ENCODE results near the gene SIGLEC11. TPM values are rescaled to one million over a fixed set of nuclear protein-coding genes. Genes with fewer than 3 reads are reported as not detected.

SIGLEC11 gene
- total and polyA plus RNA-seq, 4 donors: 0.49 to 8.9 (median 3.3) TPM

DNA sequence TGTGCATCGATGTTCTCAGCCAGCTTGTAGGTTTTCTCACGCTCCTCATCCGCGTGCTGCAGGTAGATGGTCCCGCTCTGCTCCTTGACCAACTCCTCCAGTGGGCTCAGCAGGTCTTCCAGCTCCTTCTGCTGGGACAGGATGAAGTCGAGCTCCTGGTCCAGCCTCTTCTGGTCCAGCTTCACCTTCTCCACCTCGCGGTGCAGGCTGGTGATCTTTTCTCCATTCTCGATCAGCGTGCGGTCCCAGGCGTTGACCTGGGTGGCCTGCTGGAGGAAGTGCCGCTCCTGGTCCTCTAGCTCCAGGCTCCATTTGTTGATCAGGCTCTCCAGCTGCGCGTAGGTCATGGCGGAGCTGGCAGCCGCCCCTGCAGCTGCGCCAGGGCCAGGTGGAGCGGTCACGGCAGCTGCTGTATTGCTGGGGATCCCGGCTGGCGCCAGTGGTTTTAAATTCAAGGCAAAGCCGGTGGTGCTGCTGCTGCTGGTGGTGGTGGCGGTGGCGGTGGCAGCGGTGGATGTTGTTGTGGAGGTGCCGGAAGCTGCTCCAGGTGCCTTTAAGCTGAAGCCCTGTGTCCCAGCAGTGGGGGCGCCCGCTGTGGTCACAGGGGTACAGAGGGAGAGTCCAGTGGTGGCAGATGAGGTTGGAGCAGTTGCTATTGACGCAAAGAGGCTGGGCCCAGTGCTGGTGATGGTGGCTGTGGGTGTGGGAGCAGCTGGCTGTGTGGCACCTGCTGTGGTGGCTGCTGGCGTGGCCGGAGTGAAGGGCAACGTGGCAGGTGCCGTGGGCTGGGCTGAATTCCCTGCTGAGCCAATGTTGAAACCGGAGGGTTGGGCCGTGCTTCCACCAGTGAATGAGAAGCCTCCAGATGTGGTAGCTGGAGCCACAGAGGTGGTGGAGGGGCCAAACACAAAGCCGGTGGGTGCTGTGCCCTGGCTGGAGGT lies 52.2 kb downstream of the SIGLEC11 start:
- 97% methylated on average over 37 of the region's 37 CpGs for WGBS
- peaks cover 4 to 34% (median 14%) of the 10 kb centered on the region in 4 donors for H3K36me3 ChIP-seq (ENCODE audit: control insufficient read depth in 4 of 4, insufficient read depth in 3 of 4, low read depth in 1 of 4, low read length in 3 of 4)

DNA sequence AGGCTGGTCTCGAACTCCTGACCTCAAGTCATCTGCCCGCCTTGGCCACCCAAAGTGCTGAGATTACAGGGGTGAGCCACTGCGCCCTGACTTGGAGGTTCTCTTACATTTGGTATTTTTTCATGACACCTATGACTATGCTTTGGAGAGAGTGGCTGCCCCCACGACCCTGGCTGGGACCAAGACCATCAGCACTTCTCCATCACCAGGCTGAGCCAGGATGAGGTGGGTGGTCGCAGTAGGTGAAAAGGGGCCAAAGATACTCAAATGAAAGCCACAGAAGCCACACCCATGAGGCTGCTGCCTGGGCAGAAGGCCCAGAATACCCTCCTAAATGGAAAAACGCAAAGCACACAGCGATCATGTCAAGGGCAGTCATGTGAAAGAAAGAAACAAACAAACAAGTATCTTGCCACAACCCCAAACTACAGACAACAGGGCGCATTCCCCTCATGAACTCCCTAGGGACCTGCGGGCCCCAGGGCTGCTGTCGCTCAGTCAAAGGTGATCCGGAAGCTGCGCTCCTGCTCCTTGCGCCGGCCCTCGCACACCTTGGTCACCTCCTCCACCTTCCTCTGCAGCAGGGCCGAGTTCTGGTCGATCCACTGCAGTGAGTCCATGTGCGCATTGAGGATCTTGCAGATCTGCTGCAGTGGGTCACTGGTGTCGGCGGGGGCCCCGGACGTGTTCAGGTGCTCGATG lies 53.1 kb downstream of the SIGLEC11 start:
- 97% methylated on average over 23 of the region's 23 CpGs for WGBS
- Histone ChIP-seq H3K27me3 (ENCODE audit: control insufficient read depth in 4 of 4, insufficient read depth in 4 of 4, low read length in 3 of 4) (no peaks in the 10 kb centered on the region), H3K36me3 (ENCODE audit: control insufficient read depth in 4 of 4, insufficient read depth in 3 of 4, low read depth in 1 of 4, low read length in 3 of 4) (peaks cover 4 to 34% (median 14%) of the 10 kb centered on the region in 4 donors), H3K27ac (ENCODE audit: low read depth in 1 of 2, low read length in 2 of 2) (no peak overlapping the region), H3K4me1 (ENCODE audit: control insufficient read depth in 4 of 4, insufficient read depth in 4 of 4, low read length in 3 of 4) (peaks cover 0 to 9% (median 4%) of the 10 kb centered on the region in 4 donors), H3K4me3 (ENCODE audit: low read depth in 1 of 3, low read length in 3 of 3) (no peak overlapping the region), H3K9ac (ENCODE audit: low read depth in 1 of 2, low read length in 2 of 2) (no peak overlapping the region), H3K9me3 (ENCODE audit: control insufficient read depth in 4 of 4, low read length in 3 of 4) (no peaks in the 10 kb centered on the region)
- no peak for TF ChIP-seq EGR1 (IDR thresholded peaks at IDR 0.05; ENCODE audit: low read depth in 2 of 2)
- no peak for TF ChIP-seq RXRA (IDR thresholded peaks at IDR 0.05)
- TF ChIP-seq SP1 (IDR thresholded peaks at IDR 0.05): no peak
- TF ChIP-seq, protein P1, sequence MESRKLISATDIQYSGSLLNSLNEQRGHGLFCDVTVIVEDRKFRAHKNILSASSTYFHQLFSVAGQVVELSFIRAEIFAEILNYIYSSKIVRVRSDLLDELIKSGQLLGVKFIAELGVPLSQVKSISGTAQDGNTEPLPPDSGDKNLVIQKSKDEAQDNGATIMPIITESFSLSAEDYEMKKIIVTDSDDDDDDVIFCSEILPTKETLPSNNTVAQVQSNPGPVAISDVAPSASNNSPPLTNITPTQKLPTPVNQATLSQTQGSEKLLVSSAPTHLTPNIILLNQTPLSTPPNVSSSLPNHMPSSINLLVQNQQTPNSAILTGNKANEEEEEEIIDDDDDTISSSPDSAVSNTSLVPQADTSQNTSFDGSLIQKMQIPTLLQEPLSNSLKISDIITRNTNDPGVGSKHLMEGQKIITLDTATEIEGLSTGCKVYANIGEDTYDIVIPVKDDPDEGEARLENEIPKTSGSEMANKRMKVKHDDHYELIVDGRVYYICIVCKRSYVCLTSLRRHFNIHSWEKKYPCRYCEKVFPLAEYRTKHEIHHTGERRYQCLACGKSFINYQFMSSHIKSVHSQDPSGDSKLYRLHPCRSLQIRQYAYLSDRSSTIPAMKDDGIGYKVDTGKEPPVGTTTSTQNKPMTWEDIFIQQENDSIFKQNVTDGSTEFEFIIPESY (IDR thresholded peaks at IDR 0.05): no peak
- no peak for TF ChIP-seq NR2F2 (IDR thresholded peaks at IDR 0.05)
- no peak for TF ChIP-seq HNF4A (conservative IDR thresholded peaks at IDR 0.05)
- TF ChIP-seq GABPA (IDR thresholded peaks at IDR 0.05 in 1 of 2, conservative IDR thresholded peaks at IDR 0.05 in 1 of 2): no peak
- no peak for TF ChIP-seq FOXA2 (IDR thresholded peaks at IDR 0.05)
- DNase-seq (ENCODE audit: low spot score): no peak

More for the DNA sequence above, 52.2 kb downstream of the SIGLEC11 start:
- Histone ChIP-seq H3K27me3 (ENCODE audit: control insufficient read depth in 4 of 4, insufficient read depth in 4 of 4, low read length in 3 of 4) (no peaks in the 10 kb centered on the region), H3K4me3 (ENCODE audit: low read depth in 1 of 3, low read length in 3 of 3) (no peak overlapping the region), H3K27ac (ENCODE audit: low read depth in 1 of 2, low read length in 2 of 2) (no peak overlapping the region), H3K9ac (ENCODE audit: low read depth in 1 of 2, low read length in 2 of 2) (no peak overlapping the region), H3K9me3 (ENCODE audit: control insufficient read depth in 4 of 4, low read length in 3 of 4) (no peaks in the 10 kb centered on the region), H3K4me1 (ENCODE audit: control insufficient read depth in 4 of 4, insufficient read depth in 4 of 4, low read length in 3 of 4) (peaks cover 0 to 11% (median 4%) of the 10 kb centered on the region in 4 donors)
- DNase-seq (ENCODE audit: low spot score): no peak
- TF ChIP-seq EGR1 (IDR thresholded peaks at IDR 0.05; ENCODE audit: low read depth in 2 of 2) (no peak), JUND (IDR thresholded peaks at IDR 0.05) (no peak), FOXA1 (IDR thresholded peaks at IDR 0.05) (no peak), HNF4G (IDR thresholded peaks at IDR 0.05) (no peak), YY1 (IDR thresholded peaks at IDR 0.05) (no peak)
- TF ChIP-seq, protein P2, sequence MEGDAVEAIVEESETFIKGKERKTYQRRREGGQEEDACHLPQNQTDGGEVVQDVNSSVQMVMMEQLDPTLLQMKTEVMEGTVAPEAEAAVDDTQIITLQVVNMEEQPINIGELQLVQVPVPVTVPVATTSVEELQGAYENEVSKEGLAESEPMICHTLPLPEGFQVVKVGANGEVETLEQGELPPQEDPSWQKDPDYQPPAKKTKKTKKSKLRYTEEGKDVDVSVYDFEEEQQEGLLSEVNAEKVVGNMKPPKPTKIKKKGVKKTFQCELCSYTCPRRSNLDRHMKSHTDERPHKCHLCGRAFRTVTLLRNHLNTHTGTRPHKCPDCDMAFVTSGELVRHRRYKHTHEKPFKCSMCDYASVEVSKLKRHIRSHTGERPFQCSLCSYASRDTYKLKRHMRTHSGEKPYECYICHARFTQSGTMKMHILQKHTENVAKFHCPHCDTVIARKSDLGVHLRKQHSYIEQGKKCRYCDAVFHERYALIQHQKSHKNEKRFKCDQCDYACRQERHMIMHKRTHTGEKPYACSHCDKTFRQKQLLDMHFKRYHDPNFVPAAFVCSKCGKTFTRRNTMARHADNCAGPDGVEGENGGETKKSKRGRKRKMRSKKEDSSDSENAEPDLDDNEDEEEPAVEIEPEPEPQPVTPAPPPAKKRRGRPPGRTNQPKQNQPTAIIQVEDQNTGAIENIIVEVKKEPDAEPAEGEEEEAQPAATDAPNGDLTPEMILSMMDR (IDR thresholded peaks at IDR 0.05; ENCODE audit: low read depth, low read length, missing input control): no peak
- TF ChIP-seq, protein P3, sequence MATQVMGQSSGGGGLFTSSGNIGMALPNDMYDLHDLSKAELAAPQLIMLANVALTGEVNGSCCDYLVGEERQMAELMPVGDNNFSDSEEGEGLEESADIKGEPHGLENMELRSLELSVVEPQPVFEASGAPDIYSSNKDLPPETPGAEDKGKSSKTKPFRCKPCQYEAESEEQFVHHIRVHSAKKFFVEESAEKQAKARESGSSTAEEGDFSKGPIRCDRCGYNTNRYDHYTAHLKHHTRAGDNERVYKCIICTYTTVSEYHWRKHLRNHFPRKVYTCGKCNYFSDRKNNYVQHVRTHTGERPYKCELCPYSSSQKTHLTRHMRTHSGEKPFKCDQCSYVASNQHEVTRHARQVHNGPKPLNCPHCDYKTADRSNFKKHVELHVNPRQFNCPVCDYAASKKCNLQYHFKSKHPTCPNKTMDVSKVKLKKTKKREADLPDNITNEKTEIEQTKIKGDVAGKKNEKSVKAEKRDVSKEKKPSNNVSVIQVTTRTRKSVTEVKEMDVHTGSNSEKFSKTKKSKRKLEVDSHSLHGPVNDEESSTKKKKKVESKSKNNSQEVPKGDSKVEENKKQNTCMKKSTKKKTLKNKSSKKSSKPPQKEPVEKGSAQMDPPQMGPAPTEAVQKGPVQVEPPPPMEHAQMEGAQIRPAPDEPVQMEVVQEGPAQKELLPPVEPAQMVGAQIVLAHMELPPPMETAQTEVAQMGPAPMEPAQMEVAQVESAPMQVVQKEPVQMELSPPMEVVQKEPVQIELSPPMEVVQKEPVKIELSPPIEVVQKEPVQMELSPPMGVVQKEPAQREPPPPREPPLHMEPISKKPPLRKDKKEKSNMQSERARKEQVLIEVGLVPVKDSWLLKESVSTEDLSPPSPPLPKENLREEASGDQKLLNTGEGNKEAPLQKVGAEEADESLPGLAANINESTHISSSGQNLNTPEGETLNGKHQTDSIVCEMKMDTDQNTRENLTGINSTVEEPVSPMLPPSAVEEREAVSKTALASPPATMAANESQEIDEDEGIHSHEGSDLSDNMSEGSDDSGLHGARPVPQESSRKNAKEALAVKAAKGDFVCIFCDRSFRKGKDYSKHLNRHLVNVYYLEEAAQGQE (IDR thresholded peaks at IDR 0.05): no peak
- TF ChIP-seq, protein P4, sequence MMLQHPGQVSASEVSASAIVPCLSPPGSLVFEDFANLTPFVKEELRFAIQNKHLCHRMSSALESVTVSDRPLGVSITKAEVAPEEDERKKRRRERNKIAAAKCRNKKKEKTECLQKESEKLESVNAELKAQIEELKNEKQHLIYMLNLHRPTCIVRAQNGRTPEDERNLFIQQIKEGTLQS (IDR thresholded peaks at IDR 0.05): no peak

Data from liver (tissue), 9 donors.